ENCODE data around the gene FBXL14. TPM values are rescaled to one million over a fixed set of nuclear protein-coding genes. Genes with fewer than 3 reads are reported as not detected.

The FBXL14 gene
- total RNA-seq, 4 donors from 2014 or later, result 14.5 to 30.9 (median 21.4) TPM

- intact Hi-C loops (cut with DNase I), result no loop called here
- Histone ChIP-seq H3K4me1 (peaks cover 3 to 13% of the 10 kb centered on the region in 2 donors), H3K27me3 (no peaks in the 10 kb centered on the region), H3K4me3 (replicated peaks in 1 of 3) (no peak overlapping the region), H3K9me3 (no peaks in the 10 kb centered on the region), H3K27ac (no peak overlapping the region), H3K36me3 (no peaks in the 10 kb centered on the region)
- TF ChIP-seq CTCF (IDR thresholded peaks at IDR 0.05) (no peak), POLR2A (IDR thresholded peaks at IDR 0.05) (no peak)
- no peak for DNase-seq
- WGBS, 2 donors, result 28 to 39% methylated on average over 2 of the region's 2 CpGs
These were observed 77.4 kb downstream of the FBXL14 start for GRCh38 chr12:1517007-1517406.

Other genes starting within 250 kb of the FBXL14 start
- gene WNT5B, start 34.6 kb upstream of the FBXL14 start, total RNA-seq, result 1 to 10 TPM in 1 of 4 donors, under 1 TPM in 3; 0.78 to 4.3 (median 0.95) TPM
- 10 to 100 TPM; 46.0 to 59.3 (median 52.4) TPM for gene ADIPOR2, start 96.5 kb upstream of the FBXL14 start, total RNA-seq
- gene LRTM2, start 226.0 kb upstream of the FBXL14 start, total RNA-seq, result not detected